Measurements from ENCODE around the gene CUL1.

CUL1 gene

GRCh38 chr7:148761499-148762278 lies 63.0 kb downstream of the CUL1 start:
- no peak for DNase-seq (ENCODE audit: low spot score)

- DNase-seq (ENCODE audit: low spot score), result no peak
Observed at GRCh38 chr7:148763622-148764021, 64.9 kb downstream of the CUL1 start.

GRCh38 chr7:148770004-148770403 lies 71.3 kb downstream of the CUL1 start:
- no peak for DNase-seq (ENCODE audit: low spot score)

- DNase-seq (ENCODE audit: low spot score), result peak; percentile 24
Observed at GRCh38 chr7:148772297-148773089, 73.8 kb downstream of the CUL1 start.

GRCh38 chr7:148773334-148773733 lies 74.6 kb downstream of the CUL1 start:
- DNase-seq (ENCODE audit: low spot score), result peak; percentile 50

- no peak for DNase-seq (ENCODE audit: low spot score)
Observed at GRCh38 chr7:148774471-148774870, 75.8 kb downstream of the CUL1 start.

- DNase-seq (ENCODE audit: low spot score), result no peak
Observed at GRCh38 chr7:148782757-148783456, 84.2 kb downstream of the CUL1 start.

- no peak for DNase-seq (ENCODE audit: low spot score)
Observed at GRCh38 chr7:148783801-148784527, 85.3 kb downstream of the CUL1 start.

GRCh38 chr7:148787571-148788295 lies 89.0 kb downstream of the CUL1 start:
- DNase-seq (ENCODE audit: low spot score), result no peak

GRCh38 chr7:148789220-148789619 lies 90.5 kb downstream of the CUL1 start:
- DNase-seq (ENCODE audit: low spot score), result no peak

- no peak for DNase-seq (ENCODE audit: low spot score)
Observed at GRCh38 chr7:148790131-148790726, 91.5 kb downstream of the CUL1 start.

GRCh38 chr7:148790850-148791249 lies 92.1 kb downstream of the CUL1 start:
- DNase-seq (ENCODE audit: low spot score), result no peak

- no peak for DNase-seq (ENCODE audit: low spot score)
Observed at GRCh38 chr7:148791546-148791945, 92.8 kb downstream of the CUL1 start.

GRCh38 chr7:148793590-148793989 lies 94.9 kb downstream of the CUL1 start:
- no peak for DNase-seq (ENCODE audit: low spot score)

- no peak for DNase-seq (ENCODE audit: low spot score)
Observed at GRCh38 chr7:148794476-148794875, 95.8 kb downstream of the CUL1 start.

- DNase-seq (ENCODE audit: low spot score), result no peak
Observed at GRCh38 chr7:148796841-148797240, 98.1 kb downstream of the CUL1 start.

- DNase-seq (ENCODE audit: low spot score), result no peak
Observed at GRCh38 chr7:148799893-148800555, 101.3 kb downstream of the CUL1 start.

GRCh38 chr7:148800677-148801076 lies 102.0 kb downstream of the CUL1 start:
- DNase-seq (ENCODE audit: low spot score), result no peak

- no peak for DNase-seq (ENCODE audit: low spot score)
Observed at GRCh38 chr7:148802101-148802493, 103.4 kb downstream of the CUL1 start.

- DNase-seq (ENCODE audit: low spot score), result no peak
Observed at GRCh38 chr7:148803094-148803493, 104.4 kb downstream of the CUL1 start.
